ENCODE results near the gene TNK2.
A peak's percentile ranks its signal among the peaks of the same experiment; 100 is the strongest.
"Not testable (repeated sequence)": the region's sequence is repeated elsewhere in the genome, so short reads cannot be mapped to it uniquely, and the experiment has no call there.

Gene TNK2

DNA sequence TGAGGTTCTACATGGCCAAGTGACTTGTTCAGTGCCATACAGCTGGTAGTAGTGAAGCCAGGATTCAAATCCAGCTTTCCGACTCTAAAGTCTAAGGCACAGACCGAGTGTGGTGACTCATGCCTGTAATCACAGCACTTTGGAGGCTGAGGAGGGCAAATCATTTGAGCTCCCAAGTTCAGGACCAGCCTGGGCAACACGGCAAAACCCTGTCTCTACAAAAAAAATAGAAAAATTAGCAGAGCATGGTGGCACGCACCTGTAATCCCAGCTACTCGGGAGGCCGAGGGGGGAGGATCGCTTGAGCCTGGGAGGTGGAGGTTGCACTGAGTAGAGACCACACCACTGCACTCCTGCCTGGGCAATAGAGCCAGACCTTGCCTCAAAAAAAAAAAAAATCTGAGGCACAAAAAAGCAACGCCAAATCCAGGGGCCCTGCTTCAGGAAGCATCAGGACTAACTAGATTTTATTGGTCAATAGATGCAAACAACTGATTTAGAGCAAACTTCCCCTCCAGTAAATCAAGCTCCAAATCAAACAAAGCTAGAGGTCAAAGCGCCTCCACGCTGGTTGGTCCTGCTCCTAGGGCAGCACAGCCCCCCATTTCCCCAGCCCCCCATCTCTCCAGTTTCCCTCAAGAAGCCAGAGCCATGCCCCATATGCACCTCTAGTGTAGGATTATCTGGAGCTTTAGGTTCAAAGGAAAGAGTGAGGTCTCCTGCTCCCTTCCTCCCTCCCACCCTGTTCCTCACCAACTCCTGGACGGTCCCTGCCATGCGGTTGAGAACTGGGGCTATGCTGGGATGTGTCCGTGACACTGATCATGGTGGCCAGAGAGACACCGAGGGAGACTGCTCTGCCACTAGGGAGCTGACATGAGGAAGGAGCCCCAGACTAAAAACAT is 2.9 kb upstream of the TNK2 start:
- H3K27me3 Mint-ChIP-seq (ENCODE audit: low read depth), result no peaks in the 10 kb centered on the region
- peaks cover 7% of the 10 kb centered on the region for H3K36me3 Mint-ChIP-seq (ENCODE audit: low read depth)
- DNase-seq (ENCODE audit: low spot score), result no peak
- H3K27ac Mint-ChIP-seq, result no peak overlapping the region
- no peaks in the 10 kb centered on the region for H3K9me3 Mint-ChIP-seq
- H3K4me3 Mint-ChIP-seq, result no peak overlapping the region
- H3K4me1 Mint-ChIP-seq (ENCODE audit: low read depth), result peaks cover 25% of the 10 kb centered on the region

DNA sequence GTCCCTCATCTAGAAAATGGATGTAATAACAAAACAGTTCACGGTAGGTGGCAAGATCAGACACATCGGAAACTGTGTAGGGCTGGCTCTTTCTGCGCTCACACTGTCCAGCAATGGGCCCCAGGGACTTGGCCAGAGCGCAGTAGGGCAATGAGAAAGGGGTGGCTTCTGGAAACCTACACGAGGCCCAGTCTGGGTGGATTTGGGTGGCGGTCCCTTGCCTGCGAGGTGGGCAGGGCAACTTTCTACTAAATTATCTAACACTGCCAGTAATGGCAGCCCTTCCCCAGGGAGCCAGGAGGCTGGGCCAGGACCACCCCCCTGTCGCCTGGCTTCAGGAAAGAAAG is 2.1 kb upstream of the TNK2 start:
- Mint-ChIP-seq H3K36me3 (ENCODE audit: low read depth) (peaks cover 13% of the 10 kb centered on the region), H3K4me1 (ENCODE audit: low read depth) (peaks cover 33% of the 10 kb centered on the region), H3K27ac (peak overlapping the region; percentile 26), H3K4me3 (peak overlapping the region; percentile 69), H3K9me3 (no peaks in the 10 kb centered on the region), H3K27me3 (ENCODE audit: low read depth) (no peaks in the 10 kb centered on the region)
- DNase-seq (ENCODE audit: low spot score), result no peak

DNA sequence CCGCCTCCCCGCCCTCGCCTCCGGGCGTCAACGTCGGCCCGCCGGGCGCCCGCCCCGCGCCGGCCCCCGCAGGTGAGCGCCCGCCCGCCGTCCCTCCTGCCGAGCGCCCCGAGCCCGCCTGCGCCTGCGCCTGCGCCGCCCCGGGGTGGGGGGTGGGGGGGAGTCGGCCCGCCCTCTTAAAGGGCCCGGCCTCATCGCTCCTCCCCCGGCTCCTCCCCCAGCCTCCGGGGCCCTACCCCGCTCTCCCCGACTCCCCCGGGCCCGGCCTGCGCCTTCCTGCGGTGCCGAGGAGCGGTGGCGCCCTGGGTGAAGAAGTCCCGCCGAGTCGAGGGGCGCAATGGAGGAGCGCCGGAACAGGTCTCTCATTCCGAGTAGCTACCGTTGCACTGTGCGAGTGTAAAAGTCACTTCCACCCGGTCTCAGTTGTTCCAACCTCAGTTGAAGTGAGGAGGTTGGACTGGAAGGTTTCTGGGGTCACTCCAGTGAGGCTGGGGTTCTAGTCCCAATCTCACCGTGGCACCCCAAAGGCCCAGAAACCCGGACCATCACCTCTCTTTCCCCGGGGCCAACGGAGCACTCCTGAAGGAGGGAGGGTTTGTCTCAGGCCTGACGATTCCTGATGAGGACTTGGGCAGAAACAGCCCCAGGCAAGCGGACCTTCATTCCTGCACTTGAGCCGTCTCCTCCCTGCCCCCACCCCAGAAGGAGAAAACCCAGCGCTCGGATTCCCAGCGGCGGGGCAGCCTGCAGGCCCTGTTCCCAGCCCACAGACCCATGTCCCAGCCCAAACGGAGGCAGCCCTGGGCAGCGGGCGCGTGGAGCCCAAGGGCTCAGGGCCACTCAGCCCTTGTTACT is 1.5 kb upstream of the TNK2 start:
- H3K4me3 Mint-ChIP-seq, result peak overlapping the region; percentile 69
- peaks cover 34% of the 10 kb centered on the region for H3K4me1 Mint-ChIP-seq (ENCODE audit: low read depth)
- peak; percentile 85 for DNase-seq (ENCODE audit: low spot score)
- H3K27ac Mint-ChIP-seq, result peak overlapping the region; percentile 70
- no peaks in the 10 kb centered on the region for H3K9me3 Mint-ChIP-seq
- no peaks in the 10 kb centered on the region for H3K27me3 Mint-ChIP-seq (ENCODE audit: low read depth)
- H3K36me3 Mint-ChIP-seq (ENCODE audit: low read depth), result peaks cover 17% of the 10 kb centered on the region

DNA sequence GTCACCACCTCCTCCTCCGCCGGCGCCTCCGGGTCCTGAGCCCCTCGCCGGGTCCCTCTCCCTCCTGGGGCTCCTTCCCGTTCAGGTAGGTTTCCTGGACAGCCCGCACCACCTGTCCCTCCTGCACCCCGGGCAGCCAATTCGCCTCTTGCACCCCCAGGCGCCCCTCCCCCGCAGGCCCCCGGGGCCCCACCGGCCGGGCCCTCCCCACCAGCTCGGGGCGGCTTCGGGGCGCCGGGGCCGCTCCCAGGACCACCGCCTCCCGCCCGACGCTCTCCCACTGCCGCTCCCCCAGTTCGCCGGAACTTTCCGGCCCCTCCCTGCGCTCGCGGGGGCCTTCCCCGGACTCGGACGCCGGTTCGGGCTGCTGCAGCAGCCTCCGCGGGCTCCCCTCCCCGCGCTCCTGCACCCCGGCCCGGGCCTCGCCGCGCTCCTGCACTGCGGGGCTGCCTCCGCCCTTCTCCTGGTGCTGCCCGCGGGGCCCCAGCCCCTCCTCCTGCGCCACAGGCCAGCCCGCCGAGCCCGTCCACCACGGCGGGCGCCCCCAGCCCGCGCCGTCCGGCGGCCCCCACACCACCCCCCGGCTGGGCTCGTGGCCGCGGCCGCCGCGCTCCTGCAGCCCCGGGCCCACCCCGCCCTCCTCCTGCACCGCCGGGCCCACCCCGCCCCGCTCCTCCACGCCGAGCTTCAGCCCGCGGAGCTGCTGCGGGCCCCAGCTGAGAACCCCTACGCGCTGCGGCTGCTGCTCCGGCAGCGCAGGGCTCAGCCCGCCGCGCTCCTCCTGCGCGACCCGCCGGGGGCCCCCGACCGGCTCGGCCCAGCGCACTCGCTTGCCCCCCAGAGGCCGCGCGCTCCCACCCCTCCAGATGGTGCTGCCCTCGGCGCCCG is 587 bp upstream of the TNK2 start:
- no peaks in the 10 kb centered on the region for H3K9me3 Mint-ChIP-seq
- peak overlapping the region; percentile 99 for H3K27ac Mint-ChIP-seq
- H3K4me1 Mint-ChIP-seq (ENCODE audit: low read depth), result peaks cover 37% of the 10 kb centered on the region
- no peaks in the 10 kb centered on the region for H3K27me3 Mint-ChIP-seq (ENCODE audit: low read depth)
- H3K4me3 Mint-ChIP-seq, result peak overlapping the region; percentile 99
- DNase-seq (ENCODE audit: low spot score), result no peak
- peaks cover 20% of the 10 kb centered on the region for H3K36me3 Mint-ChIP-seq (ENCODE audit: low read depth)

DNA sequence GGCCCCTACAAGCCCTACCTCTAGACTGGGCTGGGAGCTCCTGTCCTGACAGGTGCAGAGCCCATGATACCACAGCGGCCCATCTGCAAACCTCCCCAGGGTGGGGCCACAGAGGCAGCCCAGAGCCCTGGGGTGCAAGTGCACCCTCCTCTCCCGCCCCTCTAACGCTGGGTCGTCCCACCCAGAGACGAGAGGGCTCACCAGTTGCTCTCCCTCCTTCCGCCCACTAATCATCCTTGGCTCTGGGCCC is 742 bp downstream of the TNK2 start:
- Mint-ChIP-seq H3K4me3 (peak overlapping the region; percentile 99), H3K4me1 (ENCODE audit: low read depth) (peaks cover 39% of the 10 kb centered on the region), H3K36me3 (ENCODE audit: low read depth) (peaks cover 24% of the 10 kb centered on the region), H3K27ac (peak overlapping the region; percentile 99), H3K9me3 (no peaks in the 10 kb centered on the region), H3K27me3 (ENCODE audit: low read depth) (no peaks in the 10 kb centered on the region)
- DNase-seq (ENCODE audit: low spot score), result no peak

DNA sequence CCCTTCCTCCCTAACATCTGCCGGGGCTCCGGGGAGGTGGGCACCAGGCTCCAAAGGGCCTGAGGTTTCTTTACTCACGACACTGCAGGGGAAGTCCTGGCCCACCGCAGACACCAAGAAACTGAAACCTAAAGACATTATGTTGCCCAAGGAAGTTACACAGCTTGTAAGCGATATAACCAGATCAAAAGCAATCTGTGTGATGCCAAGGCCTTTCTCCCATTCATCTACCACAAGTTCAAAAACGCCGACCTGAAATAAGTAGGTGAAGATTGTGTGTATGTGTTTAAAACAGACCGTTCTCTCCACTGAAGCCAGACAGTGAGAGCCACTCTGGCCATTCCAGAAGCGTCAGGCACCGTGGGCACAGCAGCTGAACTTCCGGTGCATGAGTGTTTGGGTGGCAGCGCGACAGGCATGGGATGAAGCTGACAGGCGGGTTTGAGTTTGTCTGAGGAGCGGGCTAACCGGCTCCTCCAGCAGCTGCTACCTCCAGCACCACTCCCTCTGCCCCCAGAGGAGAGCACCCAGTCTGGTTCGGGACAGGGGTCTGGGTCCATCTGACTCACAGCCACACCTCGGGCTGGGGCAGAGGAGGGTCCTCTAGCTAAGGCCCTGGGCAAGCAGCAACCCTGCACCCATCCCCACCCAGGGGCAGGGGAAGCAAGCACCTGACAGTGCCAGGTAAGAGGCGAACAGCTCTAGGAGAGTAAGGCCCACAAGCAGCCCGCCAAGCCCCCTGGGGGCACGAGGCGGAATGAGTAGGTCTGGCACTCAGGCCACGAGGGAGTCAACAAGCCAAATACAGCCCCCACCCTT is 1.3 kb downstream of the TNK2 start:
- Mint-ChIP-seq H3K4me1 (ENCODE audit: low read depth) (peaks cover 39% of the 10 kb centered on the region), H3K36me3 (ENCODE audit: low read depth) (peaks cover 24% of the 10 kb centered on the region), H3K4me3 (peak overlapping the region; percentile 99), H3K27ac (peak overlapping the region; percentile 99), H3K27me3 (ENCODE audit: low read depth) (no peaks in the 10 kb centered on the region), H3K9me3 (no peaks in the 10 kb centered on the region)
- peak; percentile 82 for DNase-seq (ENCODE audit: low spot score)

DNA sequence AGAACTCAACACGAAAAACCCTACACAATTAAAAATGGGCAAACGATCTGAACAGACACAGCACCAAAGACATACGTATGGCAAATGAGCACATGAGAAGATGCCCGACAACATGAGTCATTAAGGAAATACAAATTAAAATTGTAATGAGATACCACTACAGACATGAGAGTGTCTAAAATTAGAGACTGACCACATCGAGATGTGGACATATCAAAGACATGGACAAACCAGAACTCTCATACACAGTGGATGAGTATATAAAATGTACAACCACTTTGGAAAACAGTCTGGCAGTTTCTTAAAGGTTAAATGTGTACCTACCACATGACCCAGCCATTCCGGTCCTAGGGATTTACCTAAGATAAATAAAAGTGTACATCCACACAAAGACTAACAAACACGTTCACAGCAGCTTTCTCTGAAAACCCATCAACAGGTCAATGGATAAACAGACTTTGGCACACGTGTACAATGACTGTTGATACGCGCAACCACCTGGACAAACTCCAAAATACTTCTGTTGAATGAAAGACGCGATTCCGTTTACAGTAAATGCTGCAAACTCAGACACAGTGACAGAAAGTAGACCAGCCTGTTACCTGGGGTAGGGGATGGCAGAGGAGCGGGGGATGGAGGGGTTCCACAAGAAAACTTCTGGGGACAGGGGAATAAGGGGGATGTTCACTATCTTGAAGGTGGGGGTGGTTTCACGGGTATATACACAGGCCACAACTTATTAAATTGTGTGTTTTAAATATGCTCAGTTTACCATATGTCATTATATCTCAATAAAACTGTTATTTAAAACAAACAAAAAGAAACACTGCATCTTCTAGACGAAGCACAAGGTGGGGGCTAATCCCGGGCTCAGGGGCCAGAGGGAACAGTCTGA is 2.1 kb downstream of the TNK2 start:
- Mint-ChIP-seq H3K27me3 (ENCODE audit: low read depth) (no peaks in the 10 kb centered on the region), H3K4me3 (peak overlapping the region; percentile 99), H3K9me3 (no peaks in the 10 kb centered on the region), H3K4me1 (ENCODE audit: low read depth) (peaks cover 48% of the 10 kb centered on the region), H3K27ac (peak overlapping the region; percentile 99), H3K36me3 (ENCODE audit: low read depth) (peaks cover 24% of the 10 kb centered on the region)
- DNase-seq (ENCODE audit: low spot score), result no peak

DNA sequence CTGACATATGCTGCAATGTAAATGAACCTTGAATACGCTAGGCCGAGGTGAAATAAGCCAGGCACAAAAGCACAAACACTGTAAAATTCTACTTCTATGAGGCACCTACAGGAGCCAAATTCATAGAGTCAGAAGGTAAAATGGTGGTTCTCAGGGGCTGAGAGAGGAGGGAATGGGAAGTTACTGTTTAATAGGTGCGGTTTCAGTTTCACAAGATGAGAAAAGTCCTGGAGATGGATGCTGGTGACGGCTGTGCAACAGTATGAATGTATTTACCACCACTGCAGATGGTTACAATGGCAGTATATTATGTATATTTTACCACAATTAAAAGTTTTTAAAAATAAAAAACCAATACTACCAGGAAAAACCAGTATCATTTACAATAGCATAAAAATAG is 4.0 kb downstream of the TNK2 start:
- Mint-ChIP-seq H3K4me1 (ENCODE audit: low read depth) (peaks cover 66% of the 10 kb centered on the region), H3K9me3 (no peaks in the 10 kb centered on the region), H3K36me3 (ENCODE audit: low read depth) (peaks cover 38% of the 10 kb centered on the region), H3K27ac (peak overlapping the region; percentile 17), H3K4me3 (peak overlapping the region; percentile 59), H3K27me3 (ENCODE audit: low read depth) (no peaks in the 10 kb centered on the region)
- no peak for DNase-seq (ENCODE audit: low spot score)

DNA sequence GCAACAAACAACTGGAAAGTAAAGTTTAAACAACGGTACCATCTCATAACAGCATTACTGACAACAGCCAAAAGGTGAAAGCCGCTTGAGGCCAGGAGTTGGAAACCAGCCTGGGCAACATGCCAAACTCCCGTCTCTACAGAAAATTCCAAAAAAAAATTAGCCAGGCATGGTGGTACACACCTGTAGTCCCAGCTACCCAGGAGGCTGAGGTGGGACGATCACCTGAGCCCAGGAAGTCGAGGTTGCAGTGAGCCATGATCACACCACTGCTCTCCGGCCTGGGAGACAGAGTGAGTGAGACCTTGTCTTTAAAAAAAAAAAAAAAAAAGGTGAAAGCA is 4.4 kb downstream of the TNK2 start:
- DNase-seq (ENCODE audit: low spot score), result no peak
- Mint-ChIP-seq H3K27me3 (ENCODE audit: low read depth) (no peaks in the 10 kb centered on the region), H3K4me1 (ENCODE audit: low read depth) (peaks cover 68% of the 10 kb centered on the region), H3K27ac (peak overlapping the region; percentile 53), H3K9me3 (no peaks in the 10 kb centered on the region), H3K36me3 (ENCODE audit: low read depth) (peaks cover 40% of the 10 kb centered on the region), H3K4me3 (peak overlapping the region; percentile 11)

DNA sequence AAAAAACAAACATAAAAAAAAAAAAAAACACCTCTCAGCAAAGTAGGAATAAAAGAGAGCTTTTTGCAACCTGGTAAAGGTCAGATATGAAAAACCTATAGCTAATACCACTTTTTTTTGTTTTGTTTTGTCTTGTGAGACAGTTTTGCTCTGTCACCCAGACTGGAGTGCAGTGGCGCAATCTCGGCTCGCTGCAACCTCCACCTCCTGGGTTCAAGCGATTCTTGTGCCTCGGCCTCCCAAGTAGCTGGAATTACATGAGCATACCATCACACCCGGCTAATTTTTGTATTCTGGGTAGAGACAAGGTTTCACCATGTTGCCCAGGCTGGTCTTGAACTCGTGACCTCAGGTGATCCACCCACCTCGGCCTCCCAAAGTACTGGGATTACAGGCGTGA is 5.7 kb downstream of the TNK2 start:
- H3K27me3 Mint-ChIP-seq (ENCODE audit: low read depth); H3K4me3 Mint-ChIP-seq; H3K9me3 Mint-ChIP-seq; DNase-seq (ENCODE audit: low spot score); H3K27ac Mint-ChIP-seq: not testable (repeated sequence)
- peaks cover 38% of the 10 kb centered on the region for H3K36me3 Mint-ChIP-seq (ENCODE audit: low read depth)
- H3K4me1 Mint-ChIP-seq (ENCODE audit: low read depth), result peaks cover 71% of the 10 kb centered on the region

DNA sequence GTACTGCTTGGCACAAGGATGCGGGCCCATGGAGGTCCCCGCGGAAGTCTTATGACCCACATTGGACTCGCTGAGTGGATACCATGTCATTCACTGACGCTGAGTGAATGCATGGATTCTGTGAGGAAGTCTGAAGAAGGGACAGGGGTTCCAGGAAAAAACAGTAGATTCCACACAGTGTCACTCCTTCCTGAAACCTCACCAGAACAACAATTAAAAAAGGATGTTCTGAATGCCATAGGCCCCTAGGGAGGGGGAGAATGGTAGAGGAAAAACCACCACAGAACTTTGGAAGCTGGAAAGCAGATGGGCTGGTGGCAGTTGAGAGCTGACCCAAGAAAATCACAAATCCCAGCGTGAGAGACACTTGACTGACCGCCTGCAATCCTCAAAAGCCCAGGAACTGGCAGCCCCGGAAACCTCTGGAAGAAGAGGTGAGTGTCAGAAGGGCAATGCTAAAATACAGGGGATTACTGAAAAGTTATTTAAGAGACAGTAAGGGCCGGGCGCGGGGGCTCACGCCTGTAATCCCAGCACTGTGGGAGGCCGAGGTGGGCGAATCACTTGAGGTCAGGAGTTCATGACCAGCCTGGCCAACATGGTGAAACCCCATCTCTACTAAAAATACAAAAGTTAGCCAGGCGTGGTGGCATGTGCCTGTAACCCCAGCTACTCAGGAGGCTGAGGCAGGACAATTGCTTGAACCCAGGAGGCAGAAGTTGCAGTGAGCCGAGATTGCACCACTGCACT is 6.3 kb downstream of the TNK2 start:
- not testable (repeated sequence) for H3K27me3 Mint-ChIP-seq (ENCODE audit: low read depth); DNase-seq (ENCODE audit: low spot score); H3K4me3 Mint-ChIP-seq; H3K9me3 Mint-ChIP-seq
- H3K27ac Mint-ChIP-seq, result peak overlapping the region; percentile 8
- peaks cover 73% of the 10 kb centered on the region for H3K4me1 Mint-ChIP-seq (ENCODE audit: low read depth)
- peaks cover 38% of the 10 kb centered on the region for H3K36me3 Mint-ChIP-seq (ENCODE audit: low read depth)

Data from T-helper 2 cell treated with Interferon-gamma antibody and Interleukin-4, amounts not matched to agents 5 μg/mL and 100 μg/mL, for 36 hours (primary cell).